ENCODE data around the gene SFMBT2.
"Not testable (repeated sequence)": the region's sequence is repeated elsewhere in the genome, so short reads cannot be mapped to it uniquely, and the experiment has no call there.

Gene SFMBT2

GRCh38 chr10:7184660-7185366 is 226.0 kb downstream of the SFMBT2 start:
- no peak overlapping the region for H3K4me3 ChIP-seq (replicated peaks; ENCODE audit: low read depth, low read length)
- H3K36me3 ChIP-seq (ENCODE audit: control insufficient read depth, insufficient read depth, low read length): peaks cover 3% of the 10 kb centered on the region
- H3K27me3 ChIP-seq (replicated peaks; ENCODE audit: control insufficient read depth, insufficient read depth, low read length): no peaks in the 10 kb centered on the region
- TF ChIP-seq, protein P1, sequence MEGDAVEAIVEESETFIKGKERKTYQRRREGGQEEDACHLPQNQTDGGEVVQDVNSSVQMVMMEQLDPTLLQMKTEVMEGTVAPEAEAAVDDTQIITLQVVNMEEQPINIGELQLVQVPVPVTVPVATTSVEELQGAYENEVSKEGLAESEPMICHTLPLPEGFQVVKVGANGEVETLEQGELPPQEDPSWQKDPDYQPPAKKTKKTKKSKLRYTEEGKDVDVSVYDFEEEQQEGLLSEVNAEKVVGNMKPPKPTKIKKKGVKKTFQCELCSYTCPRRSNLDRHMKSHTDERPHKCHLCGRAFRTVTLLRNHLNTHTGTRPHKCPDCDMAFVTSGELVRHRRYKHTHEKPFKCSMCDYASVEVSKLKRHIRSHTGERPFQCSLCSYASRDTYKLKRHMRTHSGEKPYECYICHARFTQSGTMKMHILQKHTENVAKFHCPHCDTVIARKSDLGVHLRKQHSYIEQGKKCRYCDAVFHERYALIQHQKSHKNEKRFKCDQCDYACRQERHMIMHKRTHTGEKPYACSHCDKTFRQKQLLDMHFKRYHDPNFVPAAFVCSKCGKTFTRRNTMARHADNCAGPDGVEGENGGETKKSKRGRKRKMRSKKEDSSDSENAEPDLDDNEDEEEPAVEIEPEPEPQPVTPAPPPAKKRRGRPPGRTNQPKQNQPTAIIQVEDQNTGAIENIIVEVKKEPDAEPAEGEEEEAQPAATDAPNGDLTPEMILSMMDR (IDR thresholded peaks at IDR 0.05; ENCODE audit: insufficient read depth, low read length, poor library complexity, severe bottlenecking): no peak
- DNase-seq (ENCODE audit: extremely low read depth, insufficient read length): no peak

DNA sequence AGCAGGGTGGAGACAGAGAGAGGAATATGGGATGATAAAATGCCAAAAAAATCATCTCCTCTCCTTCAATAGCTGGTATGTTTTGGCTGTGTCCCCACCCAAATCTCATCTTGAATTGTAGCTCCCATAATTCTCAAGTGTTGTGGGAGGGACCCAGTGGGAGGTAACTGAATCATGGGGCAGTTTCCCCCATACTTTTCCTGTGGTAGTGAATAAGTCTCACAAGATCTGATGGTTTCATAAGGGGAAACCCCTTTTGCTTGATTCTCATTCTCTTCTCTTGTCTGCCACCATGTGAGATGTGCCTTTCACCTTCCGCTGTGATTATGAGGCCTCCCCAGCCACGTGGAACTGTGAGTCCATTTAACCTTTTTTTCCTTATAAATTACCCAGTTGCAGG is 226.7 kb downstream of the SFMBT2 start:
- not testable (repeated sequence) for H3K36me3 ChIP-seq (ENCODE audit: control insufficient read depth, insufficient read depth, low read length); DNase-seq (ENCODE audit: extremely low read depth, insufficient read length); H3K4me3 ChIP-seq (replicated peaks; ENCODE audit: low read depth, low read length); H3K27me3 ChIP-seq (replicated peaks; ENCODE audit: control insufficient read depth, insufficient read depth, low read length)

- H3K4me3 ChIP-seq (replicated peaks; ENCODE audit: low read depth, low read length); H3K36me3 ChIP-seq (ENCODE audit: control insufficient read depth, insufficient read depth, low read length); DNase-seq (ENCODE audit: extremely low read depth, insufficient read length); H3K27me3 ChIP-seq (replicated peaks; ENCODE audit: control insufficient read depth, insufficient read depth, low read length): not testable (repeated sequence)
These were observed 228.5 kb downstream of the SFMBT2 start for GRCh38 chr10:7182327-7182726.

- TF ChIP-seq, protein P1 (IDR thresholded peaks at IDR 0.05; ENCODE audit: insufficient read depth, low read length, poor library complexity, severe bottlenecking): no peak
- Histone ChIP-seq H3K36me3 (ENCODE audit: control insufficient read depth, insufficient read depth, low read length) (peaks cover 3% of the 10 kb centered on the region), H3K27me3 (replicated peaks; ENCODE audit: control insufficient read depth, insufficient read depth, low read length) (no peaks in the 10 kb centered on the region), H3K4me3 (replicated peaks; ENCODE audit: low read depth, low read length) (no peak overlapping the region)
- no peak for DNase-seq (ENCODE audit: extremely low read depth, insufficient read length)
These were observed 229.4 kb downstream of the SFMBT2 start for GRCh38 chr10:7181420-7181819.

GRCh38 chr10:7179536-7179935 is 231.3 kb downstream of the SFMBT2 start:
- TF ChIP-seq, protein P1 (IDR thresholded peaks at IDR 0.05; ENCODE audit: insufficient read depth, low read length, poor library complexity, severe bottlenecking): no peak
- Histone ChIP-seq H3K36me3 (ENCODE audit: control insufficient read depth, insufficient read depth, low read length) (peaks cover 10% of the 10 kb centered on the region), H3K27me3 (replicated peaks; ENCODE audit: control insufficient read depth, insufficient read depth, low read length) (no peaks in the 10 kb centered on the region), H3K4me3 (replicated peaks; ENCODE audit: low read depth, low read length) (no peak overlapping the region)
- no peak for DNase-seq (ENCODE audit: extremely low read depth, insufficient read length)

DNA sequence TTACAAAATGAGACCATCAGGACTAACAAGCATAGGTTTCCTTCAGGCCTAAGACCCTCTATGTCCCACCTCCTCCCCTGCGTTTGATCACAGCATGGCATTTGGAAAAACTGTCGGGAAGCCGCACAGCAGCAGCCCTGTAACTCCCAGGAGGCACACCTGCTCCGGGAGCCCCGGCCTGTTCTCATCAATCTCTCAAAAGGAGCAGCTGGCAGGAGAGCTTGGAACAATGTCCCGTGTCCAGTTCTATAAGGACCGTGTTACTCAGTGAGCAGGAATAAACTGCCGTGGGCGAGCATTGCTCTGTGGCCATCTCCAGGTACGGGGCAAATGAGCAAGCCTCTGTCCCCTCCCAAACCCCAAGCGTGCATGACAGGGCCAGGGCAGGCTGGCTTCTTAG is 236.9 kb downstream of the SFMBT2 start:
- H3K27me3 ChIP-seq (replicated peaks; ENCODE audit: control insufficient read depth, insufficient read depth, low read length): no peaks in the 10 kb centered on the region
- no peak for DNase-seq (ENCODE audit: extremely low read depth, insufficient read length)
- peaks cover 28% of the 10 kb centered on the region for H3K36me3 ChIP-seq (ENCODE audit: control insufficient read depth, insufficient read depth, low read length)
- TF ChIP-seq, protein P1 (IDR thresholded peaks at IDR 0.05; ENCODE audit: insufficient read depth, low read length, poor library complexity, severe bottlenecking): no peak
- no peak overlapping the region for H3K4me3 ChIP-seq (replicated peaks; ENCODE audit: low read depth, low read length)

GRCh38 chr10:7171825-7172224 is 239.0 kb downstream of the SFMBT2 start:
- Histone ChIP-seq H3K27me3 (replicated peaks; ENCODE audit: control insufficient read depth, insufficient read depth, low read length) (no peaks in the 10 kb centered on the region), H3K36me3 (ENCODE audit: control insufficient read depth, insufficient read depth, low read length) (peaks cover 28% of the 10 kb centered on the region), H3K4me3 (replicated peaks; ENCODE audit: low read depth, low read length) (no peak overlapping the region)
- DNase-seq (ENCODE audit: extremely low read depth, insufficient read length): no peak
- TF ChIP-seq, protein P1 (IDR thresholded peaks at IDR 0.05; ENCODE audit: insufficient read depth, low read length, poor library complexity, severe bottlenecking): no peak

Measured in GM06990 (cell line).